Measurements from ENCODE around the gene PDXP.

DNA sequence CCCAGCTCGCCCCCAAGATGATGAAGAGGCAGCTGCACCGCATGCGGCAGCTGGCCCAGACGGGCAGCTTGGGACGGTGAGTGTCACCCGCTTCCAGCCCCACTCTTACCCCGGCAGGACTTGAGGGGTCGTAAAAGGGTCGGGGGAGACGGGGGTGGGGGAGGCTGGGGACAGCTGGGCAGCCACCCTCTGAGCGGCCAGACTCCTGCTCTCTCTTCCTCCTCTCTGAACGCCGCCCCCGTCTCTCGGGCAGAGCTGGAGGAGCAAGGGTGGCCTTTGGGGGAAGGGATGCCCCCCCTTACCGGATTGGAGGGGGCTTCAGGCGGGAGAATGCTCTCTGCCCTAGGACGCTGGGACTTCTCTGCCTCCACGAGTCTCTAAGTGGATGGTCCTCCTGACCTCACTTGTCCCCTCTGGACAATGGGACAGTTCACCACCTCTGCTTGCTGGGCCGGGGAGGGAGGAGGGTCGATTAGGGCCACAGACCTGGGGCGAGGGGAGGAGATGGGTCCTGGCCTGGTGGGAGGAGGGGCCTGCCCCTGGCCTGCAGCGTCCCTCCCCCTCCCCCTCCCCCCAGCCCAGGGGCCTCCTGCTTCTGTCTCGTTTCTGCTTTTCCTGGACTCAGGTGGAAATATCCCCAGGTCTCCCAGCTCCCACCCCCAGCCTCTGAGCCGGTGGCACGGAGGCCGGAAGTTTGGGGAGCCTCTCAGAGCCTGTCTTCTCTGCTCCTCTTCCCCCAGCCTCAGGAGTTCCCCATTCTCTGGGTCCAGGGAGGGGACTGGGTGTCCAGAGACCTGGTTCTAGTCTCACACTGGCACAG, 18.5 kb upstream of the PDXP start:
- TF ChIP-seq, protein P1, sequence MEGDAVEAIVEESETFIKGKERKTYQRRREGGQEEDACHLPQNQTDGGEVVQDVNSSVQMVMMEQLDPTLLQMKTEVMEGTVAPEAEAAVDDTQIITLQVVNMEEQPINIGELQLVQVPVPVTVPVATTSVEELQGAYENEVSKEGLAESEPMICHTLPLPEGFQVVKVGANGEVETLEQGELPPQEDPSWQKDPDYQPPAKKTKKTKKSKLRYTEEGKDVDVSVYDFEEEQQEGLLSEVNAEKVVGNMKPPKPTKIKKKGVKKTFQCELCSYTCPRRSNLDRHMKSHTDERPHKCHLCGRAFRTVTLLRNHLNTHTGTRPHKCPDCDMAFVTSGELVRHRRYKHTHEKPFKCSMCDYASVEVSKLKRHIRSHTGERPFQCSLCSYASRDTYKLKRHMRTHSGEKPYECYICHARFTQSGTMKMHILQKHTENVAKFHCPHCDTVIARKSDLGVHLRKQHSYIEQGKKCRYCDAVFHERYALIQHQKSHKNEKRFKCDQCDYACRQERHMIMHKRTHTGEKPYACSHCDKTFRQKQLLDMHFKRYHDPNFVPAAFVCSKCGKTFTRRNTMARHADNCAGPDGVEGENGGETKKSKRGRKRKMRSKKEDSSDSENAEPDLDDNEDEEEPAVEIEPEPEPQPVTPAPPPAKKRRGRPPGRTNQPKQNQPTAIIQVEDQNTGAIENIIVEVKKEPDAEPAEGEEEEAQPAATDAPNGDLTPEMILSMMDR (IDR thresholded peaks at IDR 0.05; ENCODE audit: extremely low read depth in 1 of 2, insufficient read depth in 1 of 2, low read depth in 1 of 2, low read length in 2 of 2) = no peak
- no peak for TF ChIP-seq POLR2A (IDR thresholded peaks at IDR 0.05; ENCODE audit: low read depth, low read length)

All from endothelial cell of umbilical vein (primary cell).